PFSK-1 (cell line): ENCODE results near the gene PIK3AP1.

Experiments
- FOXP2 ChIP-seq: optimal IDR thresholded peaks from 2 replicates; pipeline ENCODE3; 2011; ENCODE audit warnings: borderline replicate concordance, control low read depth, inconsistent platforms; ENCODE audit not compliant: insufficient read depth; ENCODE audit errors: extremely low read length, extremely low read depth
- POLR2AphosphoS5 ChIP-seq: IDR thresholded peaks from 2 replicates; pipeline ENCODE4 v1.6.1; 2012; ENCODE audit warnings: low read depth, mild to moderate bottlenecking, control low read depth, low read length, moderate library complexity
- SIN3A ChIP-seq: IDR thresholded peaks from 2 replicates; pipeline ENCODE4 v1.6.1; 2012; ENCODE audit warnings: mild to moderate bottlenecking, low read length, moderate library complexity, borderline replicate concordance; ENCODE audit not compliant: insufficient read depth
- TF ChIP-seq, protein P1 (sequence below), 2 experiments: IDR thresholded peaks; 2 replicates each; pipeline versions ENCODE4 v1.6.1 to v1.8.0; 2011 to 2012; ENCODE audit warnings: low read depth in 2 of 2, low read length in 2 of 2, control low read depth in 1 of 2, inconsistent platforms in 1 of 2, mild to moderate bottlenecking in 1 of 2, moderate library complexity in 1 of 2; ENCODE audit not compliant: insufficient read depth in 1 of 2

DNA sequence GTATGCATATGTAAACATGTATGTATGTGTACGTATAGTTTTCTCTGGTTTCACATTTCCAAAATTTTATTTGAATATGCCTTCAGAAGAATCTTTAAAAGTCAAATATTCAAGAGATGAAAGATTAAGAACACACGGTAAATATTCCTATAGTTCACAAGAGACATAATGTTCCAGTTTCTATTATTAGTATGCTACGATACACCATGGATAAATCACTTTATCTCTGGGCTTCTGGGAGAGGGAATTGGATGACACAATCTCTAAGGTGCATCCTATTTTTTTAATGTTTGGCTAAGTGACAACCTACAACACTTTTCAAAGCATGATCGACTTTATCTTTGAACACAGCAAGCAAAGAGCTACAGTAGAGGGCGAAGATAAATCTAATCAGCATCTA, 147.3 kb downstream of the PIK3AP1 start:
- no peak for TF ChIP-seq POLR2AphosphoS5
- TF ChIP-seq SIN3A, result no peak
- TF ChIP-seq, protein P1, sequence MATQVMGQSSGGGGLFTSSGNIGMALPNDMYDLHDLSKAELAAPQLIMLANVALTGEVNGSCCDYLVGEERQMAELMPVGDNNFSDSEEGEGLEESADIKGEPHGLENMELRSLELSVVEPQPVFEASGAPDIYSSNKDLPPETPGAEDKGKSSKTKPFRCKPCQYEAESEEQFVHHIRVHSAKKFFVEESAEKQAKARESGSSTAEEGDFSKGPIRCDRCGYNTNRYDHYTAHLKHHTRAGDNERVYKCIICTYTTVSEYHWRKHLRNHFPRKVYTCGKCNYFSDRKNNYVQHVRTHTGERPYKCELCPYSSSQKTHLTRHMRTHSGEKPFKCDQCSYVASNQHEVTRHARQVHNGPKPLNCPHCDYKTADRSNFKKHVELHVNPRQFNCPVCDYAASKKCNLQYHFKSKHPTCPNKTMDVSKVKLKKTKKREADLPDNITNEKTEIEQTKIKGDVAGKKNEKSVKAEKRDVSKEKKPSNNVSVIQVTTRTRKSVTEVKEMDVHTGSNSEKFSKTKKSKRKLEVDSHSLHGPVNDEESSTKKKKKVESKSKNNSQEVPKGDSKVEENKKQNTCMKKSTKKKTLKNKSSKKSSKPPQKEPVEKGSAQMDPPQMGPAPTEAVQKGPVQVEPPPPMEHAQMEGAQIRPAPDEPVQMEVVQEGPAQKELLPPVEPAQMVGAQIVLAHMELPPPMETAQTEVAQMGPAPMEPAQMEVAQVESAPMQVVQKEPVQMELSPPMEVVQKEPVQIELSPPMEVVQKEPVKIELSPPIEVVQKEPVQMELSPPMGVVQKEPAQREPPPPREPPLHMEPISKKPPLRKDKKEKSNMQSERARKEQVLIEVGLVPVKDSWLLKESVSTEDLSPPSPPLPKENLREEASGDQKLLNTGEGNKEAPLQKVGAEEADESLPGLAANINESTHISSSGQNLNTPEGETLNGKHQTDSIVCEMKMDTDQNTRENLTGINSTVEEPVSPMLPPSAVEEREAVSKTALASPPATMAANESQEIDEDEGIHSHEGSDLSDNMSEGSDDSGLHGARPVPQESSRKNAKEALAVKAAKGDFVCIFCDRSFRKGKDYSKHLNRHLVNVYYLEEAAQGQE (IDR thresholded peaks at IDR 0.05; ENCODE audit: insufficient read depth in 1 of 2, low read depth in 2 of 2, low read length in 2 of 2), result no peak
- no peak for TF ChIP-seq FOXP2
